Keratinocyte (primary cell): ENCODE results near the gene KCNT2. TPM values are rescaled to one million over a fixed set of nuclear protein-coding genes. Genes with fewer than 3 reads are reported as not detected.

Experiments used
- DNase-seq: peaks from one replicate; pipeline ENCODE4 v3.0.0-alpha.2; 2011; ENCODE audit warnings: low read depth, missing footprints, low spot score
- FAIRE-seq: peaks from 2 replicates; lab custom pipeline; 2011; peaks lifted over from hg19 to GRCh38; lab: Jason Lieb, UNC
- H2AFZ ChIP-seq: 2 replicates; pipeline ENCODE4 v1.6.0; 2012; ENCODE audit warnings: low read length, control low read depth, inconsistent platforms; ENCODE audit not compliant: control insufficient read depth
- H3K27ac ChIP-seq: 2 replicates; pipeline ENCODE4 v1.5.1; 2011; ENCODE audit warnings: low read length; ENCODE audit not compliant: control insufficient read depth, insufficient read depth
- H3K27me3 ChIP-seq: 3 replicates; pipeline ENCODE4 v1.6.0; 2011; ENCODE audit warnings: low read length; ENCODE audit not compliant: control insufficient read depth, insufficient read depth; ENCODE audit errors: extremely low read depth
- H3K36me3 ChIP-seq, 2 experiments: 2 replicates in 1 of 2; 3 replicates in 1 of 2; pipeline ENCODE4 v1.5.1; 2011; ENCODE audit warnings: low read length in 2 of 2, mild to moderate bottlenecking in 1 of 2; ENCODE audit not compliant: control insufficient read depth in 2 of 2, insufficient read depth in 2 of 2; ENCODE audit errors: extremely low read depth in 1 of 2
- H3K4me1 ChIP-seq: 3 replicates; pipeline ENCODE4 v1.5.1; 2011; ENCODE audit warnings: low read length; ENCODE audit not compliant: control insufficient read depth, insufficient read depth; ENCODE audit errors: extremely low read depth
- H3K4me2 ChIP-seq: 3 replicates; pipeline ENCODE4 v1.6.0; 2011; ENCODE audit warnings: low read depth, low read length; ENCODE audit not compliant: control insufficient read depth, insufficient read depth; ENCODE audit errors: extremely low read depth
- H3K4me3 ChIP-seq, 3 experiments: fragments of 200-600 bp in 1 of 3; sonication (generic) in 1 of 3; 2 replicates in 2 of 3; 3 replicates in 1 of 3; pipeline ENCODE4 v1.5.1; 2011 to 2016; ENCODE audit warnings: low read length in 3 of 3, mild to moderate bottlenecking in 3 of 3, control low read depth in 2 of 3, inconsistent platforms in 1 of 3, low read depth in 1 of 3, mixed read lengths in 1 of 3, mixed run types in 1 of 3, moderate library complexity in 1 of 3; ENCODE audit not compliant: control insufficient read depth in 2 of 3, insufficient read depth in 2 of 3; ENCODE audit errors: extremely low read depth in 1 of 3
- H3K79me2 ChIP-seq: 2 replicates; pipeline ENCODE4 v1.6.0; 2012; ENCODE audit warnings: low read length; ENCODE audit not compliant: control insufficient read depth, insufficient read depth
- H3K9ac ChIP-seq: 3 replicates; pipeline ENCODE4 v1.6.0; 2011; ENCODE audit warnings: low read length; ENCODE audit not compliant: control insufficient read depth, insufficient read depth; ENCODE audit errors: extremely low read depth
- H3K9me1 ChIP-seq: 3 replicates; pipeline ENCODE4 v1.6.0; 2011; ENCODE audit warnings: low read length; ENCODE audit not compliant: control insufficient read depth, insufficient read depth; ENCODE audit errors: extremely low read depth
- H3K9me3 ChIP-seq: 2 replicates; pipeline ENCODE4 v1.5.1; 2012; ENCODE audit warnings: low read depth, low read length; ENCODE audit not compliant: control insufficient read depth
- H4K20me1 ChIP-seq: 3 replicates; pipeline ENCODE4 v1.6.0; 2011; ENCODE audit warnings: low read length; ENCODE audit not compliant: control insufficient read depth, insufficient read depth; ENCODE audit errors: extremely low read depth
- CTCF ChIP-seq, 3 experiments: IDR thresholded peaks in 1 of 3; conservative IDR thresholded peaks in 1 of 3; optimal IDR thresholded peaks in 1 of 3; 2 replicates in 2 of 3; 3 replicates in 1 of 3; pipeline versions ENCODE3 to v1.5.1; 2011; ENCODE audit warnings: low read length in 3 of 3, mild to moderate bottlenecking in 3 of 3, moderate library complexity in 2 of 3, control low read depth in 1 of 3, inconsistent platforms in 1 of 3; ENCODE audit not compliant: insufficient read depth in 2 of 3; ENCODE audit errors: extremely low read depth in 1 of 3
- EZH2 ChIP-seq: IDR thresholded peaks from one replicate; pipeline ENCODE4 v1.6.1; 2012; ENCODE audit warnings: inconsistent platforms, mild to moderate bottlenecking, low read length, moderate library complexity
- dilution Hi-C: fragments of 300-500 bp; cut with MboI; formaldehyde crosslinking; loops from one replicate; pipeline ENCODE4 v1.7.0; 2020; ENCODE audit warnings: low sequenced_read_pairs; ENCODE audit not compliant: extremely low pct_ligation_motif_present
- polyA plus RNA-seq, 5 experiments: library from polyadenylated mRNA; depleted of rRNA in 3 of 5; stranded (reverse) in 3 of 5; stranded (forward) in 1 of 5; unstranded in 1 of 5; fragments of >200 nt; gene quantifications; 1 replicate in 1 of 5; 2 replicates in 3 of 5; 3 replicates in 1 of 5; pipeline versions ENCODE4 v1.2.1 to v1.2.3, GENCODE V29; 2011 to 2012; ENCODE audit warnings: missing spikeins in 2 of 5, low read depth in 1 of 5, low replicate concordance in 1 of 5

KCNT2 gene
- polyA plus RNA-seq, 1 donor (not counting 4 experiments of a cell fraction or from before 2014, with no cell fraction given) = not detected

GRCh38 chr1:196259316-196259715 lies 348.9 kb downstream of the KCNT2 start:
- Histone ChIP-seq H3K79me2 (no peaks in the 10 kb centered on the region), H3K36me3 (no peaks in the 10 kb centered on the region), H2AFZ (no peak overlapping the region), H3K4me3 (no peak overlapping the region), H4K20me1 (no peaks in the 10 kb centered on the region), H3K4me1 (no peaks in the 10 kb centered on the region), H3K4me2 (no peak overlapping the region), H3K9me1 (no peaks in the 10 kb centered on the region), H3K9ac (no peak overlapping the region), H3K27ac (no peak overlapping the region), H3K9me3 (no peaks in the 10 kb centered on the region), H3K27me3 (no peaks in the 10 kb centered on the region)
- dilution Hi-C loops = no loop called here
- DNase-seq (no peak), FAIRE-seq (no peak)
- no peak for TF ChIP-seq EZH2
- no peak for TF ChIP-seq CTCF (optimal IDR thresholded peaks at IDR 0.05 in 1 of 3, IDR thresholded peaks at IDR 0.05 in 1 of 3, conservative IDR thresholded peaks at IDR 0.05 in 1 of 3; ENCODE audit: extremely low read depth in 1 of 3, insufficient read depth in 2 of 3, low read length in 3 of 3)

GRCh38 chr1:196255762-196256161 lies 352.5 kb downstream of the KCNT2 start:
- H3K9ac ChIP-seq = no peak overlapping the region
- no peak overlapping the region for H3K4me3 ChIP-seq
- H2AFZ ChIP-seq = no peak overlapping the region
- H3K9me1 ChIP-seq = no peaks in the 10 kb centered on the region
- H3K36me3 ChIP-seq = no peaks in the 10 kb centered on the region
- no peak for DNase-seq
- no peaks in the 10 kb centered on the region for H3K79me2 ChIP-seq
- H3K9me3 ChIP-seq = no peaks in the 10 kb centered on the region
- no peaks in the 10 kb centered on the region for H3K27me3 ChIP-seq
- FAIRE-seq = no peak
- TF ChIP-seq EZH2 (no peak), CTCF (optimal IDR thresholded peaks at IDR 0.05 in 1 of 3, IDR thresholded peaks at IDR 0.05 in 1 of 3, conservative IDR thresholded peaks at IDR 0.05 in 1 of 3; ENCODE audit: extremely low read depth in 1 of 3, insufficient read depth in 2 of 3, low read length in 3 of 3) (no peak)
- no peak overlapping the region for H3K4me2 ChIP-seq
- no peaks in the 10 kb centered on the region for H4K20me1 ChIP-seq
- dilution Hi-C loops = no loop called here
- no peaks in the 10 kb centered on the region for H3K4me1 ChIP-seq
- no peak overlapping the region for H3K27ac ChIP-seq
